ENCODE measurements around the gene LINS1.

- TF ChIP-seq CTCF (IDR thresholded peaks at IDR 0.05) (no peak), POLR2A (IDR thresholded peaks at IDR 0.05) (no peak)
Measured at GRCh38 chr15:100635406-100636071, 33.6 kb upstream of the LINS1 start.
